ENCODE measurements around the gene SLC6A12.

- TF ChIP-seq CTCF (IDR thresholded peaks at IDR 0.05), result no peak
- TF ChIP-seq POLR2A (IDR thresholded peaks at IDR 0.05), result no peak
These were observed 38.7 kb downstream of the SLC6A12 start for GRCh38 chr12:175250-175649.

All from heart left ventricle (tissue), 13 donors.